ENCODE data around the gene PCDHGA3.
"Not testable (repeated sequence)": the region's sequence is repeated elsewhere in the genome, so short reads cannot be mapped to it uniquely, and the experiment has no call there.

The PCDHGA3 gene

DNA sequence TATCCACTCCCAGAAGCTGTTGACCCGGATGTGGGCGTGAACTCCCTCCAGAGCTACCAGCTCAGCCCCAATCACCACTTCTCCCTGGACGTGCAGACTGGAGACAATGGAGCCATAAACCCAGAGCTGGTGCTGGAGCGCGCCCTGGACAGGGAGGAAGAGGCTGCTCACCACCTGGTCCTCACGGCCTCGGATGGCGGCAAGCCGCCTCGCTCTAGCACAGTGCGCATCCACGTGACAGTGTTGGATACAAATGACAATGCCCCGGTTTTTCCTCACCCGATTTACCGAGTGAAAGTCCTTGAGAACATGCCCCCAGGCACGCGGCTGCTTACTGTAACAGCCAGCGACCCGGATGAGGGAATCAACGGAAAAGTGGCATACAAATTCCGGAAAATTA, 49.6 kb downstream of the PCDHGA3 start:
- in situ Hi-C loops (cut with MboI; ENCODE audit: low sequenced_read_pairs, unreplicated experiment) = no loop called here
- DNase-seq (ENCODE audit: low spot score) = no peak
- no peak for TF ChIP-seq CTCF (IDR thresholded peaks at IDR 0.05; ENCODE audit: borderline replicate concordance, control extremely low read depth, extremely low read depth, insufficient read depth, missing control alignments)

DNA sequence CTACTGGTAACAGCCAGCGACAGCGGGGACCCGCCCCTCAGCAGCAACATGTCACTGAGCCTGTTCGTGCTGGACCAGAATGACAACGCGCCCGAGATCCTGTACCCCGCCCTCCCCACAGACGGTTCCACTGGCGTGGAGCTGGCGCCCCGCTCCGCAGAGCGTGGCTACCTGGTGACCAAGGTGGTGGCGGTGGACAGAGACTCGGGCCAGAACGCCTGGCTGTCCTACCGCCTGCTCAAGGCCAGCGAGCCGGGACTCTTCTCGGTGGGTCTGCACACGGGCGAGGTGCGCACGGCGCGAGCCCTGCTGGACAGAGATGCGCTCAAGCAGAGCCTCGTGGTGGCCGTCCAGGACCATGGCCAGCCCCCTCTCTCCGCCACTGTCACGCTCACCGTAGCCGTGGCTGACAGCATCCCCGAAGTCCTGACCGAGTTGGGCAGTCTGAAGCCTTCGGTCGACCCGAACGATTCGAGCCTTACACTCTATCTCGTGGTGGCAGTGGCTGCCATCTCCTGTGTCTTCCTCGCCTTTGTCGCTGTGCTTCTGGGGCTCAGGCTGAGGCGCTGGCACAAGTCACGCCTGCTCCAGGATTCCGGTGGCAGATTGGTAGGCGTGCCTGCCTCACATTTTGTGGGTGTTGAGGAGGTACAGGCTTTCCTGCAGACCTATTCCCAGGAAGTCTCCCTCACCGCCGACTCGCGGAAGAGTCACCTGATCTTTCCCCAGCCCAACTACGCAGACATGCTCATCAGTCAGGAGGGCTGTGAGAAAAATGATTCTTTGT, 51.0 kb downstream of the PCDHGA3 start:
- DNase-seq (ENCODE audit: low spot score); in situ Hi-C loops (cut with MboI; ENCODE audit: low sequenced_read_pairs, unreplicated experiment): not testable (repeated sequence)
